HG03354 (cell line): ENCODE measurements around the gene ANKRD63.

Experiments
- ATAC-seq: cut with Tn5 transposase; IDR thresholded peaks from one replicate; pipeline ENCODE4 v1.9.1; 2021; ENCODE audit warnings: mild to moderate bottlenecking; ENCODE audit not compliant: unreplicated experiment, poor library complexity, severe bottlenecking

ANKRD63 gene

DNA sequence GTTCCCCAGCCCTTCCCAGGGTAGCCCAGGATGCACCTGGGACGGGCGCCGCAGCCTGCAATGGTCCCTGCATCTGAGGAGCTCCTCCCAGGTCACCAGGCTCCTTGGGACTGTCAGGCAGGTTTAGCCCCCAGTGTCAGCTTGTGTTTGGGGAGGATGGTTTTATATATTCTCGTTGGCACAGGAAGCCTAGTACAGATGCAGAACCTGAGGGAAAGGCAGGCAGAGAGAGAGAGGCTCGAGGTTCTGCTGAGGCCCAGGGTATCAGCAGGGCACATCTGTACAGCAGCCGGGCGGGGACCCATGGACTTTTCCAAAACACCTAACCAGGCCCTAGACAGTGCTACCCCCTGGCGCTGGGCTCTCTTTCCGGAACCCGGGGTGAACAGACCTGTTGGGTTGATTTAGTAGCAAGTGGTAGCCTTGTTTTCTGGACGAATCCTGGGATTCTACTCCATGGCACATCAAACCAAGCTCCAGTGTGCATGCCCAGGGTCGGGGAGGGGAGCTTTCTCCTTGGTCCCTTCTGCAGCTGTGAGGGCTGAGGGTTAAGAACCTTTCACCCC is 35.4 kb downstream of the ANKRD63 start:
- ATAC-seq = no peak

DNA sequence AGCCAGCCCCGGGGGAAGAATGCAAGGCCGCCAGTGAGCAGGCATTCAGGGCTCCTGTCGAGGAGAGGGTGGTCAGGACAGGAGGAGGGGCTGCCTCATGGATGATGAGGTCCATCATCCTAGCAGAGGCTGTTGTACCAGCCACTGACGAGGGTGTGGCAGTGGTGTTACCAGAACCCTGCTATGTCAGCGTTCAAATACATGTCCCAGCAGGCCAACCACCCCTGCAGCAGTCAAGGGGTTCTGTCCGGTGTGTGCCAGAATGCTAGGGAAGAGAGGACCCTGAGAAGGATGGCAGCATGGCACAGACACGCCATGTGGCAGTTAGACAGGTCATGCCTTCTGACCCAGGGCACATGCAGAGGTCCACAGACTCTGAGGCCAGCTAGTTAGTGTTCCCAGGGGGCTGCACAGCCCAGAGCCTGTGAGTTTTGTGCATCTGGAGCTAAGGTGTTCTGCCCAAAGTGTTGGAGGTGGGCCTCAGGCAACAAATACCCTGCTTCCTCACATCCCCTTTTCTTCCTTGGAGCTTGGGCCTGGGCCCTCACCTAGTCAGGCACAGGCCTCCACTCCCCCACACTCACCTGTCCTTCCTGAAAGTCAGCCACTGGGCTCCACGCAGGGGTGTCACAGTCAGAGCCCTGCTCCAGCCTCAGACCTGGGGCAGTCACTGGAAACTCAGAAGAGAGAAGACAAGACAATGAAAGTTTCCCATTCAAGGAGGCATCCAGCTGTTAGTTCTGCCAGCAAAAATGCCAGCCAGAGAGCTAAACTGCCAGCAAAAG is 36.2 kb downstream of the ANKRD63 start:
- ATAC-seq = no peak

DNA sequence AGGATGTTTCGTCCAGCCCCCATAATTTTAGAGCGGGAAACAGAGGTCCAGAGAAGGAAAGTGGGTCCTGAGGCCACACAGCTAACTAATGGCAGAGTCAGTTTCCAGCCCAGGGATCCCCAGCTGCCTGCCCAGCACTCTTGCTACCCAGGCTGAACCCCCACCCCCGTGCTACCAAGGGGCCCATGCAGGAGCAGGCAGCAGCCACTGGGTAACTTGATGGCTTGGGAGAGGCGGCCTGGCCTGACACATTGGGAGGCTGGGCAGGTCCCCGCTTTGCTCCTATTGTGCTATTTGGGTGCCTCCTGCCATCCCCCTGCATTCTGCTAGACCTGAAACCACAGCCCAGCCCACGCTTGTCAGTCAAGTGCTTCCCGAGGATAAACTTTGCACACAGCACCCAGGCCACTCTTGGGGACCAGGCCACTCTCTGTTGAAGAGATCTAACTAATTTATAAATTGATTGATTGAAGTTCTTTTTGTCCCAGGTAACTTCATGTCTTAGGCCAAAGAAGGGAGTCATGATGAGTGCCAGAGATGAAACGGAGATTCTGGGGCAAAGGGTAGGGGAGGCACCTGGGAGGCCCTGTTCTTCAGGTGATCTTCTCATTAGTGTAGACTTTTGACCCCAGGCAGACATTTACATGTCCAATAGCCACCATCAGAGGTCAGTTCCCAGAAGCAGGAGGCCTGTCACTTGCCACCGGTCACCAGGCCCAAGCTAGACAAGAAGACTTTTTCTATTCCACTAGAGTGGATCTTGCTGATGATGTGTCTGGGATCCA is 37.0 kb downstream of the ANKRD63 start:
- ATAC-seq = no peak

DNA sequence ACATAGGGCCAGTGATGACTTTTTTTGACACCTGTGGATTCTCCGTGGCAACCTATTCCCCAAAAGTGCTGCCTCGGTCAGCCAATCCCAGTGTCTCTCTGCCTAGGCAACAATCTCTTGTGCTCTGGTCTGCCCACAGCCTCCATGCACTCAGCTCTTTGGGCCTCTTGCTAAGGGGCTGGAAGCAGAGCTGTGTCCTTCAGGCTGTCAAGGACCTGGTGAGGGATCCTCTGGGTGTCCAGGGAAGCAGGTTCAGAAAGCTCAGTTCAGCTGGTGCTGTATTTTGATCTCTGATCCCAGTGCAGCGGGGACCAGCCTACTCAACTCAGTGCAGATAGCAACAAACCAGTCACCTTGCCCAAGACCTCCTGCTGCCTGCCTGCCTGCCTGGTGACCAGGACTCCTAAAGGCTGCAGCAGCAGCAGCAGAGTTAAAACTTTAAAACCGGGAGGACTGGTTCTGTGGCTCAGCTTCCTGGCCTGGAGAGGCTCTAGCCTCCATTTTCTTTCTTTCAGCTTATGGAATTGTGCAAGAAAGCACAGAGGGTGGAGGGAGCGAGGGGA is 37.8 kb downstream of the ANKRD63 start:
- ATAC-seq = no peak

DNA sequence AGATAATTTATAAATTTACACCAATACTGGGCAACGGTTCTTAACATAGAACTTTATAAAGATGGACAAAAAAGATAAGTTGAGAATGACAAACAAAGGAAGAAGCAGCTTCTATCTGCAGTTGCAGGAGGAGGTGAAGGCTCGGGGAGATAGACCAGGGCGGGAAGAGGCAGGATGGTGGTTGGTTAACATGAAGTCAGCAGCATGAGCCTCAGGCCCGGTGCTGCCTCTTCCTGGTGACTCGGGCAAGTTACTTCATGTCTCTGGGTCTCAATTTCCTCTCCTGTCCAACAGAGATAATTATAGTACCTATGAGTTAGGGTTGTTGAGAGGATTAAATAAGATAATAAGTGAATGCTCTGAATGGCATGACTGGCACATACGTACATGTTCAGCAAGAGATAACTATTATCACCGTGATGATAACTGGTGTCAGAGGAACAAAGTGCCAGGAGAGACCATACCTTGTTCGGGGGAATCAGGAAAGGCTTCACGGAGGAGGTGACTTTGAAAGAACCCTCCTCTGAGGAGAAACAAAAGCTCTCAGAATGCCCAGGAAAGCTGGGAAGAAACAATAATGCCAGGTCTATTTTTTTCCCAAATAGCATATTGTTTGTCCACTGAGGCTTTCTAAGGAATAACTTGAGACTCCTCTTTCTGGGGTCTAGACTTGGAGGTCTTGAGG is 39.6 kb downstream of the ANKRD63 start:
- ATAC-seq = no peak

DNA sequence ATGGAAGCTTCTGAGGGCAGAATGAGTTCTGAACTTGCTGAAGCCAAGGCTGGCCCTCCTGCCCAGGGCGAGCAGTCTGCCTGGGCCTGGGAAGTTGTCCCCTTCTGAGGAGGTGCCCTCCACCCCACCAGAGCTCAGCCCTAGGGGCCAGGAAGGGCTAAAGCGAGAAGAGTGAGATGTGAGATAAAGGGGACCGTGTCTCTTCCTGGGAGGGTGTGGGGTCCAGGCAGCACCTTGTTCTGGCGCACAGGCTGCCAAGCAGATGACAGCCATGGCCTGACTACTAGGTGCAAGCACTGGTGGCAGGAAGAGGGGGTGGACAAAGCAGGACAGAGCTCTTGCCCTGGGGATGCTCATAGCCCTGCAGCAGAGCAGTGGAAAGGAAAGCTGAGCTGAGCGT is 40.3 kb downstream of the ANKRD63 start:
- no peak for ATAC-seq

DNA sequence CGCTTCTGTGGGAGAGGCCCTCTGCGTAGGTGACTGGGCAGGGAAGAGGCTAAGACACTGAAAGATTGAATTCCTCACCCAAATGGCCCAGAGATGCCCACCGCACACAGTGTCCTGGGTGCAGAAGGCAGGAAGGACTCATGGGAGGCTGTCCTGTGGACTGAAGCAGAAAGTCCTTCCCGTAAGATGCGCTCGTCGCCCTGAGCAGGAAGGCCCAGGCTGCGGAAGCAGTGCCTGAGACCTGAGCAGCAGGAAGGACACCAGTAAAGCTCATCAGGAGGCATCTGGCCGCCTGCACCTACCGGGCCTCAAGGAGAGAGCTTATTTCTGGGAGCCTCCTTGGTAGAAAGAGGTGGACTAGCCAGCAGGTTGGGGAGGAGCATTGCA is 40.7 kb downstream of the ANKRD63 start:
- no peak for ATAC-seq

DNA sequence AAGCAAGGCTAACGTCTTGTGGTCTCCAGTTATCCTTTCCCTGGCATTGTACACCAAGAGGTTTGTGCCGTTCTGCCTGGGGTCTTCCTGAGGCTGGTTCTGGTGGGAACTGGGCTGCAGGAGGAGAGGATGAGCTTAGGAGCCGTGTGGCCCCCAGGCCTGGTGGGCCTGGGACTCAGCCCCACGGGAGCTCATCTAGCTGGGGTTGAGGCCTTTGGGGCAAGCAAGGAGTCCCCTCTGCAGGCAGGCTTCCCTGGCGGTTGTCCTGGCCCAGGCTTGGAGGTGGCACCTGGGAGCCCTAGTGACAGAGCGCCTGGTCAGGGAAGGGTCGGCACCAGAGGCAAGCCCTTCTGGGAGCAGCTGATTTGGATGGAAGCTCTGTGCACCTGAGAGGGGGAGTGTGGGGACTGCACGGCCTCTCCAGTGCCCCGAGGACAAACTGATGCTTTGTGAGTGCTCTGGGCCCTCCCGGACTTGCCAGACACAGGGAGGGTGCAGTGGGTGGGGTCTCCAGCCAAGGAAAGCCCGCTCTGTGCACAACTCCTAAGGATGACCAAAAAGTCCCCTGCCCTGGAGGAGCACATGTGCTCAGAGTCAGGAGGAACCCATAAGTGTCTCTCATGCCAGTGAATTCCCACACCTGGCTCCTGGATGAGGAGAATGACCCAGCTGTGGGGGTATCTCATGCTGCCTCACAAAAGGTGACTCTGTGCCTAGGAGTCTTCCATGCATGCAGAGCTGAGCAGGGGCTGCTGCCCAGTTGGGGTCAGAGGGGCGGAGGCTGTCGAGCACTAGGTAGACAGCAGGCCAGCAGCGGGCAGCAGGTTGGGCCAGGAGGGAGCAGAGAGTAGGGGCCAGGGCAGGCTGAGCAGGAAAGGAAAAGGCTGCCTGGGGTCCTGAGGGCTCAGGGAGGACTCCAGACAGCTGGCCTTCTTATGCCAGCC is 41.3 kb downstream of the ANKRD63 start:
- no peak for ATAC-seq

DNA sequence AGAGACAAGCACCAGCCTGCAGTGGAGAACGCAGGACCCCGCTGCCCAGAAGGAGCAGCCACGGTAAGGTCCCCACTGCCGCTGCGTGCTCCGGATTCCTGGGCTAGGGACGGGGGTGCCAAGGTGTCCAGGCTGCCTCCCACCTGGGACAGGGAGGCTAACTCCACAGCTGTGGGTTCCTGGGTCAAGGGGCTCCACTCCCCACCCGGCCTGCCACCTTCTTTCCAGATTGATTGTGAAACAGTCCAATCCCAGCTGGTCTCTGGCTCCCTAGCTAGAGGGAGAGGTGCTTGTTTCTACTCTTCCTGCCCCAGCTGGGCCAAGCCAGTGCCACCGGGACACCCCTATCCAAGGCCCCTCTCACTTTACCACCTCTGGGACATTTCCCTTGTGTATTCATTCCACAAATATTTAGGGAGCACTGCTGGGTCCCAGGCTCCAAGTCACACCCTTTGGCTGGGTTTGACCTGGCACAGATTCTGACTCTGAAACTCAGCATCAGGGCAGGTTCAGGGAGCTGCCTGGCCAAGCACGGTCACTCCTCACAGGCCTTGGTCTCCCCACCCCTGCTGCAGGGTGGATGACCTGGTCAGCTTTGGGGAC is 42.1 kb downstream of the ANKRD63 start:
- ATAC-seq = no peak

DNA sequence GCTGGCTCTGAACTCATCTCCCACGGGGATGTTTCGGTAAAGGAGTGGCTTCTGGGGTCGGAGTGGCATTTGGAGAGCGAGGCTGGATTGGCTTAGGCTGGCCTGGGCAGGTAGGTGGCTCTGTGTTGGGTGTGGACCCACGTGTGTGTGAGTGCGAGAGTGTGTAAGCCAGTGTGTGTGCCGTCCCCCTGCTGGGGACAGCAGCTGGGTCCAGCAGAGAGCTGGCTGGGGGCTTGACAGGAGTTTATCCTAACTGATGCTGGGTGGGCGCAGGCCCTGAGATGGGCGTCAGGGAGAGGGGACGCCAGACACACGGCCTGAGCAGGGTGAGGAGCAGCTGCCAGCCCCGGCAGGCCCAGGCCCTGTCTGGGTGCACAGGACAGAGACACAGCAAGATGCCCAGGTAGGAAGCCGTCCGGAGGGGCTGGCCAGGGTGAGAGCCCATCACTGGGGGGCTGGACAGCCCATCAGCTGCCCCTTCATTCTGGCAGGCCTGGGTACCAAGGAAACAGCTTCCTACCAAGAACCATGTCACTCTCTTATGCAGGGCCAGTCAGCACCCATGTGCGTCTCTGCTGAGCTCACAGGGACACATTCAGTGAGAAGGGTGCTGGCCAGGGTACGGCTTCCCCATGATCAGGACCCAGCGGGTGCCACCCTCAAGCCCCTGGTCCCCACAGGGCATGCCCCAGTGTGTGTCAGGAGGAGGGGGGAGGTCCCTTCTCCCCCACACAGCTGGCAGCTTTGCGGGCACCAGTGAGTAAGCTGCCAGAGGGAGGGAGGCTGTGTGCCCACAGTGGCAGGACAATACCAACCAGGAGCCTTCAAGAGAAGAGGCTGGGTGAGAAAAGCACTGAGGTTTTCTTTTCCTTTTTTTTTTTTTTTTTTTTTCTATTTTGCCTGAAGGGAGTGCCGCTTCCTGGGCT is 42.9 kb downstream of the ANKRD63 start:
- no peak for ATAC-seq

DNA sequence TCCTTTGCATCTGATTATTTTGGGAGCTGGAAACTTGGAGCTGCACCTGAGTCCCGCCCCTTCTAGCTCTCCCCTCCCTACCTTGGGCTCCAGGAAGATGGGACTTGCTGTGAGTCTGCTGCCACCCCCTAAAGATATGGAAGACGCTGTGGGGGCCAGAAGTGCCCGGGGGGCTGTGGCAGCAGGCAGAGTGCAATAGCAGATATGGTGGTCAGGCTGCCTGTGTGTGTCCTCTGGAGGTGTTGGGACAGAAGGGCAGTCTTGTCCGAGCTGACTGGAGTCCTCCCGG is 43.5 kb downstream of the ANKRD63 start:
- ATAC-seq = no peak

DNA sequence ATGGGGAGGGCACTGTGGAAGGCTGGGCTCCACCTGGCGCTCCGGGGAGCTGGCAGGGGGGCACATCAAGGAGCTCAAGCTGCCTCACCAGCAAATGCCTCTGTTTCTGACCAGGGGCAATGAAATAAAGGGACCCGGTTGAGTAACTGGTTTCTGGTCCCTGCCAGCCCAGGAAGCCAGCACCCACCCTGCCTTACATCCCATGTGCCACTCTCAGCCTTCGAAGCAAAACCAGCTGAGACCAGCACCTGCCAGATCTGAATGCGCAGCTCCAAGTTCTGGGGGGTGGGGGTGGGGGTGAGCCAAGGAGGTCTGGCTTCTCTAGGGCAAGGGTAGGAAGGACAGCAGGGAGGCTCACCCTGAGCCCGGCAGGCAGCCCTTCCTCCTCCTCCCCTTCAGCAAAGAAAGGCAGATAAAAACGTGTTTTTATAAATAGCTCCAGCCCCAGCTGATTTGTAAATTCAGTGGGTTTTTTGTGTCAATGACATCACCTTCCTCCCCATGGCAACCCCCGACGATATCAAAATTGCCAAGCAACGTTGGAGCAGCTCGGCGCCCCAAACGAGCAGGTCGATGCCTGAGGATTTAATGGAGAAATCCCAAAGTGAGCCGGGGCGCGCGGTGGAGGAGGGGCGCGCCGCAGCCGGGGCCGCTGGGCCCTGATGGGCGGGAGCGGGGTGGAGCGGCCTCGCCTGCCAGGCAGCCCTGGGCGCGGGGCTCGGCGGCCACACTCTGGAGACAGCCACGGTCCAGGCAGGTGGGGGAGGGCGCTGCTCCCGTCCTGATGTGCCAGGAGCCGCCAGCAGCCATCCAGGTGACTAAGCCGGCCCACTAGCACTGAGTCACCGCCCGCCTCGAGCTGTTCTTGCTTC is 44.1 kb downstream of the ANKRD63 start, which contains the start of gene PAK6:
PAK6 (plus strand) TSS at position 532 of the 872 bp plus-strand sequence. CDS start 25,723 bp downstream, outside the sequence.
- ATAC-seq = no peak

DNA sequence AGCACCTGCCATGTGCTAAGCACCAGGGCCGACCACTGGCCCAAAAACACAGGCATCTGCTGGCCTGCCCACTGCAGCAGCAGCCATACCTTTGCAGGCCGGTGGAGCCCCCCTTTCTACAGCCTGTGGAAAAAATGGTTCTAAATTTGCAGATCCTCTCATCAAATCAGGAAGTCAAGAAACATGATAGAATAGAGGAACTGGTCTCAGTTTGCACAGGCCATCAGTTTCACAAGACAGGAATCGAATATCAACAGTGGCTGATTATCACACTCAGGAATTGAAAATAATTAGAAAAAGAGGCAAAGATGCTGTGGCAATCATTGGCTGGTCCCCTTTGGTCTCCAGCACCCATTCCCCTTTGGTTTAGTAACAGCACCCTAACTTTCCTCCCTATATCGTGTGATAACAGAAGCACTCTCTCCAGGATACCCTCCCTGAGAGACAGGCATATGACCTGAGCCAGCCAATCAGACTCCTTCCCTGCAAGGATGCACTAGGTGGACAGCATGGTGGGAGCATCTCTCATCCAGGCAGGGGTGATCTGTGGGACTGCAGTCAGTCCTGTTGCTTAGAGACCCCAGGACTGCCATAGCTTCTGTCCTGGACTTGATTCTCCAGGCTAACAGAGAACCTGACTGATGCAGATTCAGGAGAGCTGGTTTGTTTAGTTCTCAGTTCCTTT is 47.5 kb downstream of the ANKRD63 start:
- no peak for ATAC-seq

DNA sequence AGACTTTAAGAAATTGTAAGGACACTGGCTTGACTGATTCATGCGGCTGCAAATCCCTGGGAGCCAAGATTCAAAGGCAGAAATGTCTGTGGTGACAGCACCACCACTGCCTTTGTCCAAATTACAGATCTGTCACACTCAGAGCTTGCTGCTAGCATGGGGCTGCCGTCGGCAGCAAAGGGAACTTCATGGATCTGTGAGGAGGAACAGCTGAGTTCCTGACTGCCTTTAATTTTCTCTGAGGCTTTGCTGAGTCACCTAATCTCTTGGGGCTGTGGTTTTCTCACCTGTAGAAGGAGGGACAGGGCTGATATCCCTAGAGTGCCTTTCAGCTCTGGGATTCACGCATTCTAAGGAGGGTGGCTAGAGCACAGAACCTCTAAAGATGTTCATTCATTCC is 48.1 kb downstream of the ANKRD63 start:
- ATAC-seq = no peak

DNA sequence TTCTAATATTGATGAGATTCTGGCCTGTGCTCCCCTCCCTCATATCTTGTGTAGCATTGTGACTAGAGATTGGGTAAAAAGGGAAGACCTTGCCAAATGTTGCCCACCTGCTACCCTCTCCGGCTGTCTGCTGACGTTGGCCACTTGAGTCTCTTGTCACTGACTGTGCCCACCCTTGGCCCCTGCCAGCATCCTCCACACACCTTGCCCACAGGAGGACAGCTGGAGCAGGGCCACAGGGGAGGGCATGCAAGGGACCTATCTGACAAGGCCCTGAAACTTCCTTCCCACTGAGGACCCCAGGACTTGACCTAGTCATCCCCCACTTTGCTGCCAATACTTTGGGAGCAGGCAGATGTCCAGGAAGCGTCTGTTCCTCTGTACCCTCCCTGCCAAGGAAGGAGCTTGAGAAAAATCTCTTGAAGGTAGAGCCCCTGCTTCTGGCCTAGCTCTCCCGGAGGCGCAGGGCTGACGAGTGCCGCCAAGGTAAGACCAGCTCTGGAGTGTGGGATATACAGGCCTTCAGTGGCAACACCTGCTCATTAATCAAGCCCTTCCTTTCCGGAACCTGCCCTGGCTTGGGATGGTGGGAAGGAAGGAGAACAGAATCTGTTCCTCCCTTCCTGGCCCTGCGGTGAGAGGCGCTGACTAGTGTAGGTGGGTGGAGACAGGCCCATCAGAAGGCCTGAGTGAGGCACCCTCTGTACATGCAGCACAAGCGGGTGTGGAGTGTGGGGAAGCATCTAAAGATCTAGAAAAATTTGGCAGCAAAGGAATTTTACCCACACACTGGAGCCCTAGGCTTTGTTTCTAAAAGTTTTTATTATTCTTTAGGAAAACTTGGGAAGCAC is 48.9 kb downstream of the ANKRD63 start:
- ATAC-seq = no peak
